Peyer's patch (tissue), 4 donors: ENCODE measurements around the gene ADAMTS18.

Experiments
- POLR2A ChIP-seq, 2 donors: fragments of 450-650 bp; IDR thresholded peaks; one replicate each; pipeline ENCODE4 v1.5.1; 2017; ENCODE audit warnings: antibody characterized with exemption in 2 of 2, mild to moderate bottlenecking in 2 of 2, moderate library complexity in 2 of 2
- TF ChIP-seq, protein P1 (sequence below), 6 experiments: fragments of 450-650 bp in 4 of 6; fragments of 200-600 bp in 2 of 6; sonication (generic) in 1 of 6; IDR thresholded peaks; one replicate each; pipeline ENCODE4 v1.5.1; 2017 to 2019; ENCODE audit warnings: antibody characterized with exemption in 6 of 6, mild to moderate bottlenecking in 3 of 6, moderate library complexity in 1 of 6

DNA sequence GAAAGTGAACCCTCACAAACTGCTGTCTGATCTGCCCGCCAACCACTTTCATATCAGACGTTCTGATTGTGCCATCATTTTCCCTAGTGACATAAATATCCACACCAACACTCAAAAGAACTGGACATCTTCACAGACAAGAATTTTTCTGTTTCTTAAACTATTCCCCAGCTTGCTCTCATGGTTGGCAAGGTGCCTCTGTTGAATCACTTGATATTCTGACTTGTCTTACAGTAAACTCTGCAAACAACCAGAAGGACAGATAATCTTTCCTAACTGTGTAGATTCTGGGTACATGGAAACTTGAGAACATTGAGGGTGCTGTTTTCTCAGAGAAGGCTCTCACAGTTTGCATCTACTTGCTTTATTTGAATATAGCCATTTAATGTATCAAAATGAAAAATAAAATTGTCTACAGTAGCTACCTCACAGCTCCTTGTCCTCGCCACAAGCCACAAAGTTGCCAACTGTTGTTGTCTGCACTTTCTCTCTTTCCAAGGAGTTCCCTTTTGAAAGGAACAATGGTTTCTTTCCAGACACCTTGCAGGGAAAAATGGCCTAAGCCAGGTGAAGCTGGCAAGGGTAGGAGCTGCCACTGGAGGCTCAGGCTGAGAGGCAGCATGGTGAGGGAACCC is 46.0 kb upstream of the ADAMTS18 start:
- no peak for TF ChIP-seq POLR2A (IDR thresholded peaks at IDR 0.05)
- TF ChIP-seq, protein P1, sequence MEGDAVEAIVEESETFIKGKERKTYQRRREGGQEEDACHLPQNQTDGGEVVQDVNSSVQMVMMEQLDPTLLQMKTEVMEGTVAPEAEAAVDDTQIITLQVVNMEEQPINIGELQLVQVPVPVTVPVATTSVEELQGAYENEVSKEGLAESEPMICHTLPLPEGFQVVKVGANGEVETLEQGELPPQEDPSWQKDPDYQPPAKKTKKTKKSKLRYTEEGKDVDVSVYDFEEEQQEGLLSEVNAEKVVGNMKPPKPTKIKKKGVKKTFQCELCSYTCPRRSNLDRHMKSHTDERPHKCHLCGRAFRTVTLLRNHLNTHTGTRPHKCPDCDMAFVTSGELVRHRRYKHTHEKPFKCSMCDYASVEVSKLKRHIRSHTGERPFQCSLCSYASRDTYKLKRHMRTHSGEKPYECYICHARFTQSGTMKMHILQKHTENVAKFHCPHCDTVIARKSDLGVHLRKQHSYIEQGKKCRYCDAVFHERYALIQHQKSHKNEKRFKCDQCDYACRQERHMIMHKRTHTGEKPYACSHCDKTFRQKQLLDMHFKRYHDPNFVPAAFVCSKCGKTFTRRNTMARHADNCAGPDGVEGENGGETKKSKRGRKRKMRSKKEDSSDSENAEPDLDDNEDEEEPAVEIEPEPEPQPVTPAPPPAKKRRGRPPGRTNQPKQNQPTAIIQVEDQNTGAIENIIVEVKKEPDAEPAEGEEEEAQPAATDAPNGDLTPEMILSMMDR (IDR thresholded peaks at IDR 0.05): no peak
